GM19099 (cell line): ENCODE measurements around the gene BMAL1.

Source experiments
- POLR2A ChIP-seq: IDR thresholded peaks from 3 replicates; pipeline ENCODE4 v1.6.1; 2011; ENCODE audit warnings: low read depth; ENCODE audit not compliant: insufficient read length; ENCODE audit errors: extremely low read depth

BMAL1 gene

DNA sequence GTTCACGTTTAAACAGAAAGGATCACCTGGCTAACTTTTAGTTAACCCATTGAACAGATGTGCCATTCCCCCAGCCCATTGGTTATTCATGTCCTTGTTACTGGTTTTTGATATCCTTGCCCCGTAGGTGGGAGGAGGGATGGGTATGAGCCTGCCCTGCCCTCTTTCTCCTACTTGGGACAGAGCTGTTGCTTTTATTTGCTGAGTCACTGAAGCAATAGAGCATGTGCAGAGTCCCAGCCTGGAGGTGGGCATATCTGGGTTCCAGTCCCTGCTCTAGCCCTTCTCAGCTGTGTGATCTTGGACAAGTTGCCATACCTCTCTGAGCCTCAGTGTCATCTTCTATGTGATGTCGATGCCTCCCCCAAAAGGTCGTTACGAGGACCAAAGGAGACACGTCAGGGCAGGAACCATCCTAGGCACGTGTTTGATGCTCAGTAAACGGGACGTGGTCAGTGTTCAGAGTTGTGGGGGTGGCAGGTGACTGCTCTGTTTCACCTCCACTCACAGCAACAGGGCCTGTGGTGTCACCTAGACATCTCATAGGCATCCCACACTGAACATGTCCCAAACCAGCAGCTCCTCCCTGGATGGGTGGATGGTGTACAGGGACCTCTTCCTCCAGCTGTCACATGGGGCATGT, 61.0 kb downstream of the BMAL1 start:
- TF ChIP-seq POLR2A, result no peak

- no peak for TF ChIP-seq POLR2A
Observed at GRCh38 chr11:13339195-13340153, 61.9 kb downstream of the BMAL1 start.

- no peak for TF ChIP-seq POLR2A
Observed at GRCh38 chr11:13341026-13341425, 63.4 kb downstream of the BMAL1 start.

DNA sequence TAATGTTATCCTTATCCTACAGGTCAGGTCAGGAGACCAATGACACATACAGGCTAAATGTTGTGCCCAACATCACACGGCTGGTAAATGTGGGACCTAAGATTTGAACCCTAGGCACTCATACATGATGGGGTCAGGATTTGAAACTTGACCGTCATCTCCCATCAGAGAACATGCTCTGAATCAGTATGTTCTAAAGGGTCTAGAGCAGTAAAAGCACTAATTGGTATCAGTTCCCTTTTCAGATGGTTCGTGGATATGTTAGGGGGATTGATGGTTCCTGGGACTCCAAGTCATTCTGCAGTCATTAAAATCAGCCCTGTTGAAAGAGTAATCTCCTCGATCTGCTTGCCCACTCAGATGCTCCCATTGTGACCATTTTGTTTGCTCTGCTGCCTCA, 65.5 kb downstream of the BMAL1 start:
- TF ChIP-seq POLR2A, result no peak

- no peak for TF ChIP-seq POLR2A
Observed at GRCh38 chr11:13343931-13344717, 66.5 kb downstream of the BMAL1 start.

DNA sequence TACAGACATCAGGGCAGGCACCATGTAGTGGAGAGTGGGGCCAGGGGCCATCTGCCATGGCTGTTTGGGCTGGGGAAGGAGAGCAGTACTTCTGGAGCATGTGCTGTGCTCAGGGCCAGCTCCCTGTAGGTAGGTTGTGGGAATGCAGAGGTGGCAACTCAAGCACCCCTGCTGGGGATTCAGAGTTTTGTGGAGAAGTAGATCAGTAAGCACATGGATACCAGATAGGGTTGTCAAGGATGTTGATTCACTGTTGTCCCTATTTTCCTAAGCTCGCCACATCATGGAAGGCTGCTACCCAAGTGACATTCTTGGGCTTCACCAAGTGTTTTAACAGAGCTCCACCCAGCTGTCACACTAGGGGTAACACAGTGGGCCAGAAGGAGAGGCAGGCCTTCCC, 67.2 kb downstream of the BMAL1 start:
- no peak for TF ChIP-seq POLR2A

GRCh38 chr11:13346470-13346869, 68.9 kb downstream of the BMAL1 start:
- TF ChIP-seq POLR2A, result no peak

DNA sequence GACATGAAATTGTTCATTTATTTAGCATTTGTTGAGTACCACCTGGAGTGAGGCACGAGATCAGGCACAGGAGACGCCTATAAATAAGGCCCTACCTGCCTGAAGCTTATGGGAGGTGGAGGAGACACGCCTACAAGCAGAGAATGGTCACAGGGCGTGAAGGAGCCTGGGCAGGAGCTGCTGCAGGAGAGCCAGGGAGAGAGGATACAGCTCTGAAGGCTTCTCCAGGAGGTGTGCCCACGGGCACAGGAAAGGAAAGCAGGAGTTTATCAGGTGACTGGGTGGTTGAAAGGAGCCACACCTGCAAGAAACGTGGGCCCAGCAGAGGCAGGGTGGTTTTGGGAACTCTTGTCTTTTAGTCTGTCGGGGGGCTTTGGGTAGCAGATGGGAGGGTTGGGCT, 70.3 kb downstream of the BMAL1 start:
- TF ChIP-seq POLR2A, result no peak

- no peak for TF ChIP-seq POLR2A
Observed at GRCh38 chr11:13348305-13348704, 70.7 kb downstream of the BMAL1 start.

DNA sequence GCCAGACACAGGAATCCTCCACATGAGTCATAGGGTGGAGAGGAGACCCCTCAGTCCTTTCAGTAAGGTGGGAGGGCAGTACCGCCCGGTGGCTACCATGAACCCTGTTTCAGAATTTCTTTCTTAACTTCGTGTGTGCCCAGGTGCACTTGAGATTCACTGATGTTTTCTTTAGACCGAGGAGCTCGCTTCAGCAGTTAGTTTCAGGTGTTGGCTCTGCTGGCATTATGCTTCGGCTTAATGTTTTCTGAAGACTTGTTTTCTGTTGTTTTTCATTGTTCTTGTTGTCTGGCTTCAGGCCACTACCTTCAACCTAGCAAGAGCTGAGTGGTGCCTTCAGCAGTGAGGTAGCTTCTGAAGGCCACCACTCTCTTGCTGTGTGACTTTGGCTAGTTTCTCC, 71.5 kb downstream of the BMAL1 start:
- TF ChIP-seq POLR2A, result no peak

- TF ChIP-seq POLR2A, result no peak
Observed at GRCh38 chr11:13349581-13349980, 72.0 kb downstream of the BMAL1 start.

- TF ChIP-seq POLR2A, result no peak
Observed at GRCh38 chr11:13352711-13353110, 75.1 kb downstream of the BMAL1 start.

DNA sequence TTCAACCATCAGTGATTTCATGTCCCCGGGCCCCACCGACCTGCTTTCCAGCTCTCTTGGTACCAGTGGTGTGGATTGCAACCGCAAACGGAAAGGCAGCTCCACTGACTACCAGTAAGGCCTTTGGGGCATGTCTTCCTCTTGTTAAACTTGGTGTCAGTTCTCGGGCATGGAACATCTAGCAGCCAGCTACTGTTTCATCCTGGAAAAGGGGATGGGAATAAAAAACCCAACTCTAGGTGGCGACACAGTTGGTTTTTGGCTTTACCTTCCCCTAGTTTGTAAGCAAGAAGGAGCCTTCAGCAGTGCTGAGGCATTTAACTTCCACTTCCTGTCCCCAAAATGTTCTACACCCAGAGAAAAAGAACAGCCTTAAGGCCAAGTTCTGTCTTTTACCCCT, 76.7 kb downstream of the BMAL1 start:
- TF ChIP-seq POLR2A, result no peak

GRCh38 chr11:13355191-13355590, 77.6 kb downstream of the BMAL1 start:
- TF ChIP-seq POLR2A, result no peak

- no peak for TF ChIP-seq POLR2A
Observed at GRCh38 chr11:13357232-13357631, 79.6 kb downstream of the BMAL1 start.
